GM23248 (cell line): ENCODE data around the gene ATP6V0A1.

ENCODE experiments used
- EZH2 ChIP-seq: fragments of 200-600 bp; sonication (generic); IDR thresholded peaks from 2 replicates; pipeline ENCODE4 v1.6.1; 2018; ENCODE audit warnings: antibody characterized with exemption, mild to moderate bottlenecking; ENCODE audit not compliant: insufficient read depth, poor library complexity, severe bottlenecking
- EZH2phosphoT487 ChIP-seq: fragments of 200-600 bp; sonication (generic); IDR thresholded peaks from 2 replicates; pipeline ENCODE4 v1.6.1; 2018; ENCODE audit warnings: antibody characterized with exemption, moderate library complexity, mild to moderate bottlenecking, low read depth; ENCODE audit not compliant: insufficient read depth

DNA sequence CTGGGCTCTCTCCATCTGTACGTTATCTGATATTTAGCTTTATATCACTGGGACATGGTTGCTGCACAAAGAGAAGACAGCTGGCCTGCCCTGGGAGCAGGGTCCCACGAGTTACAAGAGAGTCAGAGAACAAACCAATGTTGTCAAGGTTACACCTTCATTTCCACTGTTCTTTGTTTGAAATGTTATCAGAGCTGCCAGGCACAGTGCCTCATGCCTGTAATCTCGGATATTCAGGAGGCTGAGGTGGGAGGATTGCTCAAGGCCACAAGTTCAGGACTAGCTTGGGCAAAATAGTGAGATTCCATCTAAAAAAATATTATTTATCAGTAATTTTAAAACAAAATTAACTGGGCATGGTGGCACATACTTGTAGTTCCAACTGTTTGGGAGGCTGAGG, 34.6 kb downstream of the ATP6V0A1 start:
- no peak for TF ChIP-seq EZH2phosphoT487
- no peak for TF ChIP-seq EZH2
